ENCODE results near the gene CSMD2.

Gene CSMD2

GRCh38 chr1:33876970-33877650 lies 287.9 kb downstream of the CSMD2 start:
- H3K9me3 ChIP-seq (ENCODE audit: control insufficient read depth, low read length) = no peaks in the 10 kb centered on the region
- H3K36me3 ChIP-seq (ENCODE audit: control insufficient read depth, insufficient read depth, low read length) = no peaks in the 10 kb centered on the region
- H3K4me1 ChIP-seq (ENCODE audit: control insufficient read depth, insufficient read depth, low read length, poor library complexity, severe bottlenecking) = no peaks in the 10 kb centered on the region
- WGBS, 2 experiments (ENCODE audit: insufficient coverage in 2 of 2) = 96 to 98% methylated on average over 4 of the region's 5 CpGs
- H3K4me3 ChIP-seq (ENCODE audit: extremely low read depth, insufficient read depth, low read length, poor library complexity, severe bottlenecking) = no peak overlapping the region
- H3K27ac ChIP-seq (ENCODE audit: low read depth, low read length, severe bottlenecking) = no peak overlapping the region

GRCh38 chr1:33875862-33876261 lies 289.2 kb downstream of the CSMD2 start:
- Histone ChIP-seq H3K36me3 (ENCODE audit: control insufficient read depth, insufficient read depth, low read length) (no peaks in the 10 kb centered on the region), H3K27ac (ENCODE audit: low read depth, low read length, severe bottlenecking) (no peak overlapping the region), H3K4me3 (ENCODE audit: extremely low read depth, insufficient read depth, low read length, poor library complexity, severe bottlenecking) (no peak overlapping the region), H3K4me1 (ENCODE audit: control insufficient read depth, insufficient read depth, low read length, poor library complexity, severe bottlenecking) (no peaks in the 10 kb centered on the region), H3K9me3 (ENCODE audit: control insufficient read depth, low read length) (no peaks in the 10 kb centered on the region)
- 87 to 92% methylated on average over 3 of the region's 3 CpGs for WGBS, 2 experiments (ENCODE audit: insufficient coverage in 2 of 2)

- Histone ChIP-seq H3K4me3 (ENCODE audit: extremely low read depth, insufficient read depth, low read length, poor library complexity, severe bottlenecking) (no peak overlapping the region), H3K36me3 (ENCODE audit: control insufficient read depth, insufficient read depth, low read length) (no peaks in the 10 kb centered on the region), H3K4me1 (ENCODE audit: control insufficient read depth, insufficient read depth, low read length, poor library complexity, severe bottlenecking) (no peaks in the 10 kb centered on the region), H3K9me3 (ENCODE audit: control insufficient read depth, low read length) (no peaks in the 10 kb centered on the region), H3K27ac (ENCODE audit: low read depth, low read length, severe bottlenecking) (no peak overlapping the region)
- 80 to 100% methylated on average over 2 of the region's 7 CpGs for WGBS, 2 experiments (ENCODE audit: insufficient coverage in 2 of 2)
Measured at GRCh38 chr1:33874636-33875035, 290.4 kb downstream of the CSMD2 start.

- Histone ChIP-seq H3K4me1 (ENCODE audit: control insufficient read depth, insufficient read depth, low read length, poor library complexity, severe bottlenecking) (no peaks in the 10 kb centered on the region), H3K4me3 (ENCODE audit: extremely low read depth, insufficient read depth, low read length, poor library complexity, severe bottlenecking) (no peak overlapping the region), H3K27ac (ENCODE audit: low read depth, low read length, severe bottlenecking) (no peak overlapping the region), H3K36me3 (ENCODE audit: control insufficient read depth, insufficient read depth, low read length) (no peaks in the 10 kb centered on the region), H3K9me3 (ENCODE audit: control insufficient read depth, low read length) (no peaks in the 10 kb centered on the region)
- 100% methylated on average over 2 of the region's 2 CpGs; no CpG with 5 or more reads in 1 of the 2 experiments for WGBS, 2 experiments (ENCODE audit: insufficient coverage in 2 of 2)
Measured at GRCh38 chr1:33872683-33873082, 292.3 kb downstream of the CSMD2 start.

GRCh38 chr1:33872275-33872674 lies 292.8 kb downstream of the CSMD2 start:
- Histone ChIP-seq H3K9me3 (ENCODE audit: control insufficient read depth, low read length) (no peaks in the 10 kb centered on the region), H3K27ac (ENCODE audit: low read depth, low read length, severe bottlenecking) (no peak overlapping the region), H3K4me3 (ENCODE audit: extremely low read depth, insufficient read depth, low read length, poor library complexity, severe bottlenecking) (no peak overlapping the region), H3K4me1 (ENCODE audit: control insufficient read depth, insufficient read depth, low read length, poor library complexity, severe bottlenecking) (no peaks in the 10 kb centered on the region), H3K36me3 (ENCODE audit: control insufficient read depth, insufficient read depth, low read length) (no peaks in the 10 kb centered on the region)

- Histone ChIP-seq H3K4me1 (ENCODE audit: control insufficient read depth, insufficient read depth, low read length, poor library complexity, severe bottlenecking) (peaks cover under 1% of the 10 kb centered on the region), H3K9me3 (ENCODE audit: control insufficient read depth, low read length) (no peaks in the 10 kb centered on the region), H3K4me3 (ENCODE audit: extremely low read depth, insufficient read depth, low read length, poor library complexity, severe bottlenecking) (no peak overlapping the region), H3K36me3 (ENCODE audit: control insufficient read depth, insufficient read depth, low read length) (no peaks in the 10 kb centered on the region), H3K27ac (ENCODE audit: low read depth, low read length, severe bottlenecking) (no peak overlapping the region)
- WGBS, 2 experiments (ENCODE audit: insufficient coverage in 2 of 2) = 100% methylated on average over 1 of the region's 1 CpG; no CpG with 5 or more reads in 1 of the 2 experiments
Measured at GRCh38 chr1:33867684-33868083, 297.3 kb downstream of the CSMD2 start.

- Histone ChIP-seq H3K9me3 (ENCODE audit: control insufficient read depth, low read length) (no peaks in the 10 kb centered on the region), H3K36me3 (ENCODE audit: control insufficient read depth, insufficient read depth, low read length) (no peaks in the 10 kb centered on the region), H3K4me1 (ENCODE audit: control insufficient read depth, insufficient read depth, low read length, poor library complexity, severe bottlenecking) (peaks cover 10% of the 10 kb centered on the region), H3K4me3 (ENCODE audit: extremely low read depth, insufficient read depth, low read length, poor library complexity, severe bottlenecking) (no peak overlapping the region), H3K27ac (ENCODE audit: low read depth, low read length, severe bottlenecking) (no peak overlapping the region)
- 84 to 91% methylated on average over 5 to 6 of the region's 6 CpGs for WGBS, 2 experiments (ENCODE audit: insufficient coverage in 2 of 2)
Measured at GRCh38 chr1:33866281-33866680, 298.7 kb downstream of the CSMD2 start.

- H3K4me1 ChIP-seq (ENCODE audit: control insufficient read depth, insufficient read depth, low read length, poor library complexity, severe bottlenecking) = peaks cover 15% of the 10 kb centered on the region
- no peaks in the 10 kb centered on the region for H3K9me3 ChIP-seq (ENCODE audit: control insufficient read depth, low read length)
- 90 to 92% methylated on average over 11 to 12 of the region's 14 CpGs for WGBS, 2 experiments (ENCODE audit: insufficient coverage in 2 of 2)
- H3K27ac ChIP-seq (ENCODE audit: low read depth, low read length, severe bottlenecking) = no peak overlapping the region
- no peaks in the 10 kb centered on the region for H3K36me3 ChIP-seq (ENCODE audit: control insufficient read depth, insufficient read depth, low read length)
- H3K4me3 ChIP-seq (ENCODE audit: extremely low read depth, insufficient read depth, low read length, poor library complexity, severe bottlenecking) = no peak overlapping the region
Measured at GRCh38 chr1:33864460-33865389, 300.3 kb downstream of the CSMD2 start.

- no peak within 1 kb of the TSS for H3K4me3 ChIP-seq (ENCODE audit: extremely low read depth, insufficient read depth, low read length, poor library complexity, severe bottlenecking)
- 88 to 95% methylated on average over 2 of the region's 3 CpGs for WGBS, 2 experiments (ENCODE audit: insufficient coverage in 2 of 2)
- H3K36me3 ChIP-seq (ENCODE audit: control insufficient read depth, insufficient read depth, low read length) = no peaks in the 10 kb centered on the region
- peaks cover 15% of the 10 kb centered on the region for H3K4me1 ChIP-seq (ENCODE audit: control insufficient read depth, insufficient read depth, low read length, poor library complexity, severe bottlenecking)
- H3K27ac ChIP-seq (ENCODE audit: low read depth, low read length, severe bottlenecking) = no peak within 1 kb of the TSS
- H3K9me3 ChIP-seq (ENCODE audit: control insufficient read depth, low read length) = no peaks in the 10 kb centered on the region
Measured at GRCh38 chr1:33863779-33864178, 301.3 kb downstream of the CSMD2 start, which contains the start of gene HMGB4. HMGB4 (plus strand) TSS chr1:33864079; CDS start chr1:33864192, 113 bp downstream.

- Histone ChIP-seq H3K4me1 (ENCODE audit: control insufficient read depth, insufficient read depth, low read length, poor library complexity, severe bottlenecking) (peaks cover 15% of the 10 kb centered on the region), H3K4me3 (ENCODE audit: extremely low read depth, insufficient read depth, low read length, poor library complexity, severe bottlenecking) (no peak overlapping the region), H3K36me3 (ENCODE audit: control insufficient read depth, insufficient read depth, low read length) (no peaks in the 10 kb centered on the region), H3K27ac (ENCODE audit: low read depth, low read length, severe bottlenecking) (no peak overlapping the region), H3K9me3 (ENCODE audit: control insufficient read depth, low read length) (no peaks in the 10 kb centered on the region)
- 80% methylated on average over 2 of the region's 2 CpGs; no CpG with 5 or more reads in 1 of the 2 experiments for WGBS, 2 experiments (ENCODE audit: insufficient coverage in 2 of 2)
Measured at GRCh38 chr1:33860671-33861070, 304.4 kb downstream of the CSMD2 start.

All from mesodermal cell (in vitro differentiated cells).